ENCODE results near the gene POLR2I.

The POLR2I gene

GRCh38 chr19:36114721-36115452, at the start of gene POLR2I:
TSS of gene POLR2I (minus strand) at chr19:36114875. CDS start at chr19:36114856, 19 bp downstream.
- no peak for TF ChIP-seq CTCF (IDR thresholded peaks at IDR 0.05; ENCODE audit: borderline replicate concordance, insufficient read depth, low read depth, low read length)
- peak within 1 kb of the TSS; percentile 81 for H3K4me3 ChIP-seq (ENCODE audit: low read depth, low read length)

- no peak overlapping the region for H3K4me3 ChIP-seq (ENCODE audit: low read depth, low read length)
- no peak for TF ChIP-seq CTCF (IDR thresholded peaks at IDR 0.05; ENCODE audit: borderline replicate concordance, insufficient read depth, low read depth, low read length)
Measured at GRCh38 chr19:36163813-36164212, 49.1 kb upstream of the POLR2I start.

- H3K4me3 ChIP-seq (ENCODE audit: low read depth, low read length): no peak overlapping the region
- no peak for TF ChIP-seq CTCF (IDR thresholded peaks at IDR 0.05; ENCODE audit: borderline replicate concordance, insufficient read depth, low read depth, low read length)
Measured at GRCh38 chr19:36160821-36161596, 46.3 kb upstream of the POLR2I start.

GRCh38 chr19:36153126-36153525, 38.5 kb upstream of the POLR2I start:
- no peak for TF ChIP-seq CTCF (IDR thresholded peaks at IDR 0.05; ENCODE audit: borderline replicate concordance, insufficient read depth, low read depth, low read length)
- no peak overlapping the region for H3K4me3 ChIP-seq (ENCODE audit: low read depth, low read length)

- no peak for TF ChIP-seq CTCF (IDR thresholded peaks at IDR 0.05; ENCODE audit: borderline replicate concordance, insufficient read depth, low read depth, low read length)
- no peak within 1 kb of the TSS for H3K4me3 ChIP-seq (ENCODE audit: low read depth, low read length)
Measured at GRCh38 chr19:36152352-36153091, 37.8 kb upstream of the POLR2I start, which contains the start of gene COX7A1. TSS of gene COX7A1 (minus strand) at chr19:36152447. CDS start at chr19:36152407, 40 bp downstream.

GRCh38 chr19:36152019-36152351, 37.3 kb upstream of the POLR2I start:
- no peak for TF ChIP-seq CTCF (IDR thresholded peaks at IDR 0.05; ENCODE audit: borderline replicate concordance, insufficient read depth, low read depth, low read length)
- no peak overlapping the region for H3K4me3 ChIP-seq (ENCODE audit: low read depth, low read length)

Data from GM12875 (cell line).